GM19025 (cell line): ENCODE data around the gene ADAD2.
"Not testable (repeated sequence)": the region's sequence is repeated elsewhere in the genome, so short reads cannot be mapped to it uniquely, and the experiment has no call there.

Experiments
- ATAC-seq: cut with Tn5 transposase; IDR thresholded peaks from one replicate; pipeline ENCODE4 v1.9.1; 2021; ENCODE audit warnings: mild to moderate bottlenecking, low read depth, moderate library complexity; ENCODE audit not compliant: unreplicated experiment

Gene ADAD2

GRCh38 chr16:84195201-84196093 is 4.5 kb downstream of the ADAD2 start:
- ATAC-seq, result no peak

DNA sequence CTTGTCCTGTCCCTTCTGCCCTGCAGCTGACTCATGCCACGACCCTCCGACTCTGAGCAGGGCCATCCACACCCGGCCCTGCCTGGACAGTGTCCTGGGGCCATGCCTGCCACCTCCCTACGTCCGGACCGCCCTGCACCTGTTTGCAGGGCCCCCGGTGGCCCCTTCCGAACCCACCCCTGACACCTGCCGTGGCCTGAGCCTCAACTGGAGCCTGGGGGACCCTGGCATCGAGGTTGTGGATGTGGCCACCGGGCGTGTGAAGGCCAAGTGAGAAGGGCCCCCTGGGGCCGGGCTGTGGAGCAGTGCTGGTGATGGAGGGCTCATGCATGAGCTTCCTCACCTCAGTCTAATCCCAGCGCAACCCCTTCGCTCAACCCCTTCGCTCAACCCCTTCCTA is 5.1 kb downstream of the ADAD2 start:
- ATAC-seq, result no peak

- no peak for ATAC-seq
Observed at GRCh38 chr16:84196727-84197394, 5.9 kb downstream of the ADAD2 start.

- no peak for ATAC-seq
Observed at GRCh38 chr16:84197466-84198128, 6.6 kb downstream of the ADAD2 start.

DNA sequence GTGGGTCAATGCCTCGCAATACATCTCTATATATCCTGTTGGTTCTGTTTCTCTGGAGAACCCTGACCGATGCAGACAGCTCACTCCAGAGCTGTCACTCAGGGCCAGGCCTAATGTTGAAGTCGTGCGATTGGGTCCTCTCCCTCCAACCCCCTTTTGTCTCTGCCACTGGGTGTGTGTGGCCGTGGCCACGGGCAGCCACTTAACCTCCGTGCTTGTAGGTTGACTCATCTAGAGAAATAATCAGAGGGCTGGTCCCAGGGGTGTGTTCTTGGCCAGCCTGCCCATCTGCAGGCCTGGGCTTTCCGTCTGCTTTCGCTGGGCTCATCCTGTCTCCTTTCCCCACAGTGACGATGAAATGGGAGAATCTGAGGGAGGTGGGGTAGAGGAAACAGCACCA is 7.4 kb downstream of the ADAD2 start:
- no peak for ATAC-seq

DNA sequence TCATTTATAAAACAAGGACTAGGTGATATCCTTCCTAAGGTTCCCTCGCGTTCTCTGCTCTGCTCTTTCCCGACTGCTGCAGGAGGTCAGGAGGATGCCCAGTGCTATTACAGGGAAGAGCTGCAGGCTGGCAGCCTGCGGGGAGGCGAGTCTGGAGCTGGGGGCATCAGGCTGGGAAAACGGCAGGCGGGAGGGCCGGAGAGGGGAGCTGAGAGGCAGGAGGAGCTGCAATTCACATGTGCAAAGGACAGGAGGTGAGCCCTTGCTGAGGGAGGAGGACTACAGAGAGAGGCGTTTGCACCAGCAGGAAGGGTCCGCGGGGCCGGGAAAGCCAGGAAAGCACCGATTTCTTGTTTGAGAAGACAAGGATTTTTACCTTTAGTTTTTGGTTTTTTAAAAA is 8.1 kb downstream of the ADAD2 start:
- no peak for ATAC-seq

DNA sequence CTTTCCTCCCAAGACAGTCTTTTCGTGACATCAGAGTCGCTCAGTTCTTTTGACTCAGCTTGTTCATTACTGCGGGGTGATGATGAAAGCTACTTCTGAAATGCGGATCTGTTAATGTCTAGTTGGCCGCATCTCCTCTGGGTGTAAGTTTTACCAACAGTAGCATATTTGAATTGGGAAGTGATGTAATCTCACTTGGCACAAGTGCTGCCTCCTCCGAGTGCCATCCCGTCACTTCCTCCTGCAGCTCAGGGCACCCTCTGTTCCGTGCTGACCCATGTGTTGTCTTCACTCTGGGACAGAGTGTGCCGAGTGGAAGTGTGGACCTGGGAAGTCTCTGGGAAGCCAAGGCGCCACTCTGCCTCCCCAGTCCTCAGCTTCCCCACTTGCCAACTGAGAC is 8.9 kb downstream of the ADAD2 start:
- no peak for ATAC-seq

DNA sequence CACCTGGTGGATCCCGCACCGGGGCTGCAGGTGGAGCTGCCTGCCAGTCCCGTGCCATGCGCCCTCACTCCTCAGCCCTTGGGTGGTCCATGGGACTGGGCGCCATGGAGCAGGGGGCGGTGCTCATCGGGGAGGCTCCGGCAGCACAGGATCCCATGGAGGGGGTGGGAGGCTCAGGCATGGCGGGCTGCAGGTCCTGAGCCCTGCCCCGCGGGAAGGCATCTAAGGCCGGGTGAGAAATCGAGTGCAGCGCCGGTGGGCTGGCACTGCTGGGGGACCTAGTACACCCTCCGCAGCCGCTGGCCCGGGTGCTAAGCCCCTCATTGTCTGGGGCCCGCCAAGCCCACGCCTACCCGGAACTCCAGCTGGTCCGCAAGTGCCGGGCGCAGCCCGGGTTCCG is 13.6 kb downstream of the ADAD2 start:
- not testable (repeated sequence) for ATAC-seq

DNA sequence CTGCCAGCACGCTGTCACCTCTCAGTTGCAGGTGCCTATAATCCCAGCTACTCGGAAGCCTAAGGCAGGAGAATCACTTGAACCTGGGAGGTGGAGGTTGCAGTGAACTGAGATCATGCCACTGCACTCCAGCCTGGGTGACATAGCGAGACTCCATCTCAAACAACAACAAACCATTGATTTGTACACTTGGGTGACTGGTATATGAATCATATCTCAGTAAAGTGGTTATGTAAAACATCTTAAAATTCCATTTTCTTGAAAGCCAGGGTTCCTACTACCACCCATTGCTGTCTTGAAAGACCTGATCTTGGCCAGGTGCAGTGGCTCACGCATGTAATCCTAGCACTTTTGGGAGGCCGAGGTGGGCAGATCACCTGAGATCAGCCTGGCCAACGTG is 14.2 kb downstream of the ADAD2 start:
- not testable (repeated sequence) for ATAC-seq

- no peak for ATAC-seq
Observed at GRCh38 chr16:84205976-84206691, 15.2 kb downstream of the ADAD2 start.

GRCh38 chr16:84207251-84207650 is 16.3 kb downstream of the ADAD2 start:
- no peak for ATAC-seq

DNA sequence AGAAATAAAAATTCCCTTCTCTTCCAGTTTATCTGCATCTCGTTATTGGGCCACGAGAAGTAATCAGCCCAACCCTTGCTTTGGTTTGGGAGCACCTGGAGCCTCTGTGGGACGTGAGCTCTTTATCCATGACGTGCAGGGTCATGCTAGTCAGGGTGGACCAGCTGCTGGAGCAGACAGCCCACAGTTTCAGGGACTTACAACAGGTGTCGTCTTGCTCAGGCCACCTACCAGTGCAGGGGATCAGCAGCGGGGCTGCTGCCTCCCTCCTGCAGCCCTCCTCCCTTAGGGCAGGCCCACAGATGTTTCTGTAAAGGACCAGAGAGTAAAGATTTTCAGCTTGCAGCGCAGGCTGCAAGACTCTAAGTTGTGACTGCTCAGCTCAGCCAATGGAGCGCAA is 16.9 kb downstream of the ADAD2 start:
- ATAC-seq, result no peak

GRCh38 chr16:84209989-84210388 is 19.0 kb downstream of the ADAD2 start:
- no peak for ATAC-seq

GRCh38 chr16:84212154-84212553 is 21.2 kb downstream of the ADAD2 start:
- ATAC-seq, result no peak

GRCh38 chr16:84212631-84213030 is 21.7 kb downstream of the ADAD2 start:
- no peak for ATAC-seq

- ATAC-seq, result no peak
Observed at GRCh38 chr16:84214451-84215066, 23.6 kb downstream of the ADAD2 start.

- no peak for ATAC-seq
Observed at GRCh38 chr16:84215531-84215930, 24.6 kb downstream of the ADAD2 start.

- not testable (repeated sequence) for ATAC-seq
Observed at GRCh38 chr16:84216144-84216543, 25.2 kb downstream of the ADAD2 start.

DNA sequence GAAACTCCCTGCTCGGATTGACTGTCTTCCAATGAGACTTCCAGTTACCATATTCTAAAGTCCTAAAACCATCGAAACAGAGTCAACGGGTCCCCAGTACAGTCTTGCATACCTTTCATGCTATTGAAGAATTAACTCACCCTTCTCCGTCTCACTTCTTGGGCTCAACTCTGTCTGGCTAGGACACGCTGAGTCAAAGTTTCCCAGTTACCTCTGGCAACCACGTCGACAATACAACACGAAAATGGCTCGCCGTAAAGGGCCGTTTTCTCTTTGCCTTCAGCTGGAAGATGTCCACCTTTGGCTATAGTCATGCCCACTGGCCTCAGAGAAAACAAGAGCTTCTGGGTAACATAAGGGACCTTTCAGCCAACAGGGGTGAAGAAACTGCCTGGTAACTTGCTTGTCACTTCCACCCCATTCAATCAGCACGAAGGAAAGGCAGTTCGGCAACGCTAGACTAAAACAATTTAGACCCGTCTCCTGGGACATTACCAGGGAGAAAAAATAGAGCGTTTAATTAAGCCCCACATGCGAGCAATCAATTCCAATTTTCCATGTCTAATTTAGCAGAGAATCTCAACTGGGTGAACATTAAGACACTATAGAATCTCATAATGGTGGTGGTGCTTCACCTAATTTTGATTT is 27.3 kb downstream of the ADAD2 start:
- no peak for ATAC-seq

GRCh38 chr16:84218956-84219355 is 28.0 kb downstream of the ADAD2 start:
- ATAC-seq, result no peak
